ENCODE measurements around the gene TAF4. TPM values are rescaled to one million over a fixed set of nuclear protein-coding genes. Genes with fewer than 3 reads are reported as not detected.
"Not testable (repeated sequence)": the region's sequence is repeated elsewhere in the genome, so short reads cannot be mapped to it uniquely, and the experiment has no call there.

The TAF4 gene
- total RNA-seq, 1 donor from 2014 or later: 9.6 TPM

DNA sequence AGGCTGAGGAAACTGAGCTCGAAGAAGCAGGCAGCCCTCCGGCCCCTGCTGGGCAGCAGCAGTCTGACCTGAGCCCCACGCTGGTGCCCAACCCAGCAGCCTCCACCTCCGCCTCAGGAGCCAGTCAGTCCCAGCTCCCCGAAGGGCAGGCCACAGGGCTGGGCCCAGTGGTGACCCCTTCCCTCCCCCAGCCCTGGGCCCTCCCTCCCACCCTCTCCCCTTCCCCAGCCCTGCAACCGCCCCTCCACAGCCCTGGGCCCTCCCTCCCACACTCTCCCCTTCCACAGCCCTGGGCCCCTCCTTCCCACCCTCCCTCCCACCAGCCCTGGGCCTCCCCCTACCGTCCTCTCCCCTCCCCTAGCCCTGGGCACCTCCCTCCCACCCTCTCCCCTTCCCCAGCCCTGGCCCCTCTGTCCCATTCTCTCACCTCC is 115.0 kb downstream of the TAF4 start:
- no peak overlapping the region for H3K4me3 ChIP-seq
- no peak for DNase-seq (ENCODE audit: extremely low spot score in 2 of 2)
- TF ChIP-seq POLR2A (IDR thresholded peaks at IDR 0.05): no peak
- no peak for TF ChIP-seq POLR2AphosphoS5 (IDR thresholded peaks at IDR 0.05; ENCODE audit: insufficient read depth in 1 of 2, low read depth in 1 of 2)
- TF ChIP-seq, protein P1, sequence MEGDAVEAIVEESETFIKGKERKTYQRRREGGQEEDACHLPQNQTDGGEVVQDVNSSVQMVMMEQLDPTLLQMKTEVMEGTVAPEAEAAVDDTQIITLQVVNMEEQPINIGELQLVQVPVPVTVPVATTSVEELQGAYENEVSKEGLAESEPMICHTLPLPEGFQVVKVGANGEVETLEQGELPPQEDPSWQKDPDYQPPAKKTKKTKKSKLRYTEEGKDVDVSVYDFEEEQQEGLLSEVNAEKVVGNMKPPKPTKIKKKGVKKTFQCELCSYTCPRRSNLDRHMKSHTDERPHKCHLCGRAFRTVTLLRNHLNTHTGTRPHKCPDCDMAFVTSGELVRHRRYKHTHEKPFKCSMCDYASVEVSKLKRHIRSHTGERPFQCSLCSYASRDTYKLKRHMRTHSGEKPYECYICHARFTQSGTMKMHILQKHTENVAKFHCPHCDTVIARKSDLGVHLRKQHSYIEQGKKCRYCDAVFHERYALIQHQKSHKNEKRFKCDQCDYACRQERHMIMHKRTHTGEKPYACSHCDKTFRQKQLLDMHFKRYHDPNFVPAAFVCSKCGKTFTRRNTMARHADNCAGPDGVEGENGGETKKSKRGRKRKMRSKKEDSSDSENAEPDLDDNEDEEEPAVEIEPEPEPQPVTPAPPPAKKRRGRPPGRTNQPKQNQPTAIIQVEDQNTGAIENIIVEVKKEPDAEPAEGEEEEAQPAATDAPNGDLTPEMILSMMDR (IDR thresholded peaks at IDR 0.05): no peak
- H3K27ac ChIP-seq: no peak overlapping the region
- intact Hi-C loops (cut with DNase I): no loop called here
- H3K9me3 ChIP-seq: no peaks in the 10 kb centered on the region
- H3K27me3 ChIP-seq: no peaks in the 10 kb centered on the region
- no peaks in the 10 kb centered on the region for H3K4me1 ChIP-seq
- no peaks in the 10 kb centered on the region for H3K36me3 ChIP-seq

DNA sequence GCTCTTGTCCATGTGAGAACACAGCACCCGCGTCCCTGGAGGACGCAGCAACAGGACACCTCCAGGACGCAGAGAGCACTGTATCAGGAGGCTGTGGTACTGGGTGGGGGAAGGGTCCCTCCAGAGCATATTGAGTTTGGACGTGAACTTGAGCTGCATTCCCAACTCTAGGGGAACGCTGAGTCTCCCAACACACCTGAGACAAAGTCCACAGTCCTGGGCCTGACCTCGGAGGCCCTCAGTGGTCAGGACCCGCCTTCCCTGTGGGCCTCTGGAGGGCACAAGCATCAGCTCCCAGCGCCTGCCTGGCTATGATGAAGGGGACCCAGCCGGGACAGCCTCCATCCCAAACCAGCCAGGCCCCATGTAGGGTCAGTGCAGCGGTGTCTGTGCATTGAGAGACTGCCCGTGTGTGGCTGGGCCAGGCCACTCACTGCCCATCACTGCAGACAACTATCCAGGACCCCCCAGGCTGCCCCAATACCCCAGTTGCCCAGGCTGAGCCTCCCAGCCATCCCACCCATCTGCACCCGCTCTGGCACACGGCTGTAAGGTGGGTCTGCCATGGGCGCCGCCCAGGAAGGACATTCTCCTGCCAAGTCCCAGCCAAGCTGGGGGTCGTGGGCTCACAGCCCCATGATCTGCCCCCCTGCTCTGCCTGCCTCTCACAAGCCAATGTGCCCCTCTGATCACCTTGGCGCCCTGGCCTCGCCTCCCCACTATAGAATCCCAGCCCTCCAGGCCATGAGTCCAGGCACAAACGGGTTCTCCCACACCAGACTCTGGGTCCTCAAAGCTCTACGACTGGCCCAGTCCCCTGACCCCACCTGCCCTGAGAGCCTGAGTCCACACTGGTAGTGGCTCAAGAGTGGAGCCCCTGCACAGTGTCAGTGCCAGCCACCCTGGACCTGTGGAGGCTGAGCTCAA is 115.7 kb downstream of the TAF4 start:
- Histone ChIP-seq H3K36me3 (no peaks in the 10 kb centered on the region), H3K4me3 (no peak overlapping the region), H3K27ac (no peak overlapping the region), H3K9me3 (no peaks in the 10 kb centered on the region), H3K4me1 (no peaks in the 10 kb centered on the region), H3K27me3 (no peaks in the 10 kb centered on the region)
- no peak for TF ChIP-seq POLR2A (IDR thresholded peaks at IDR 0.05)
- TF ChIP-seq, protein P1 (IDR thresholded peaks at IDR 0.05): no peak
- no peak for TF ChIP-seq POLR2AphosphoS5 (IDR thresholded peaks at IDR 0.05; ENCODE audit: insufficient read depth in 1 of 2, low read depth in 1 of 2)
- intact Hi-C loops (cut with DNase I): no loop called here
- DNase-seq (ENCODE audit: extremely low spot score in 2 of 2): no peak

DNA sequence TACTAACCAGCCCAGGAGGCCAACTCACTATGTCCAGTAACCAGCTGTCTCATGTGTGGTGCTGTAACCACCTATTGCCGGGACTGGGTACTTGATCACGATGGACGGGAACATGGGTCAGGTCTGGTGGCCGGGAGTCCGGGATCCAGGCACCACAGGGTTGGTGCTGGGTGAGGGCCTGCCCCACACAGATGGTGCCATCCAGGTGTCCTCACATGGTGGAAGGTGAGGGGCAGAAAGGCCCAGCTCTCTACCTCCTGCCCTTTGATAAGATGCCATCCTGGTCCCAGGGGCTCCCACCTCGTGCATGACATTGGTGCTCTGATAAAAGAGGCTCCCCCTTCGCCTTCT is 116.3 kb downstream of the TAF4 start:
- no peaks in the 10 kb centered on the region for H3K27me3 ChIP-seq
- TF ChIP-seq POLR2AphosphoS5 (IDR thresholded peaks at IDR 0.05; ENCODE audit: insufficient read depth in 1 of 2, low read depth in 1 of 2) (no peak), POLR2A (IDR thresholded peaks at IDR 0.05) (no peak)
- TF ChIP-seq, protein P1 (IDR thresholded peaks at IDR 0.05): no peak
- intact Hi-C loops (cut with DNase I): no loop called here
- H3K4me1 ChIP-seq: no peaks in the 10 kb centered on the region
- no peak overlapping the region for H3K4me3 ChIP-seq
- no peak for DNase-seq (ENCODE audit: extremely low spot score in 2 of 2)
- no peaks in the 10 kb centered on the region for H3K36me3 ChIP-seq
- H3K27ac ChIP-seq: no peak overlapping the region
- no peaks in the 10 kb centered on the region for H3K9me3 ChIP-seq

DNA sequence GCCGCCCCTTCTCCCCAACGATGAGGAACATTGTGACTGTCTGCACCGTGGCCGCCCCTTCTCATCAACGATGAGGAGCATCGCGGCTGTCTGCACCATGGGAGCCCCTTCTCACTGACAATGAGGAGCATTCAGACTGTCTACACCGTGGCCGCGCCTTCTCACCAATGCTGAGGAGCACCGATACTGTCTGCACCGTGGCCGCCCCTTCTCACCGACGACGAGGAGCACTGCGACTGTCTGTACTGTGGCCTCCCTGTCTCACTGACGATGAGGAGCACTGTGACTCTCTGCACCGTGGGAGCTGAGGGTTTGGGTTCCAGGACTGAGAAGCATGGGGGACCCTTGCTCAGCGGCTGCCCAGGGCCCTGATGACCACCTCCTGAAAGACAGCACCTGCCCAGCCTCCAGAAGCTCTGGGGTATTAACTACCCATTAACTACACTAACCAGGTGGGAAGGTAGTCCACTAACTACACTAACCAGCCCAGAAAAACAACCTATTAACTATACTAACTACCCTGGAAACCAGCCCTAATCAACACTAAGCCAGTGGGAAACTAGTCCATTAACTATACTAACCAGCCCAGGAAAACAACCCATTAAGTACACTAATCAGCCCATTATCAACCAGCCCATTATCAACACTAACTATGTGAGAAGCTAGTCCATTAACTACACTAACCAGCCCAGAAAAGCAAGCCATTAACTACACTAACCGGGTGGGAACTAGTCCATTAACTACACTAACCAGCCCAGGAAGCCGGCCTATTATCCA is 116.9 kb downstream of the TAF4 start:
- Histone ChIP-seq H3K36me3 (no peaks in the 10 kb centered on the region), H3K4me1 (no peaks in the 10 kb centered on the region), H3K27me3 (no peaks in the 10 kb centered on the region), H3K9me3 (no peaks in the 10 kb centered on the region), H3K27ac (no peak overlapping the region), H3K4me3 (no peak overlapping the region)
- no peak for DNase-seq (ENCODE audit: extremely low spot score in 2 of 2)
- no peak for TF ChIP-seq POLR2A (IDR thresholded peaks at IDR 0.05)
- TF ChIP-seq, protein P1 (IDR thresholded peaks at IDR 0.05): no peak
- TF ChIP-seq POLR2AphosphoS5 (IDR thresholded peaks at IDR 0.05; ENCODE audit: insufficient read depth in 1 of 2, low read depth in 1 of 2): no peak
- intact Hi-C loops (cut with DNase I): no loop called here

DNA sequence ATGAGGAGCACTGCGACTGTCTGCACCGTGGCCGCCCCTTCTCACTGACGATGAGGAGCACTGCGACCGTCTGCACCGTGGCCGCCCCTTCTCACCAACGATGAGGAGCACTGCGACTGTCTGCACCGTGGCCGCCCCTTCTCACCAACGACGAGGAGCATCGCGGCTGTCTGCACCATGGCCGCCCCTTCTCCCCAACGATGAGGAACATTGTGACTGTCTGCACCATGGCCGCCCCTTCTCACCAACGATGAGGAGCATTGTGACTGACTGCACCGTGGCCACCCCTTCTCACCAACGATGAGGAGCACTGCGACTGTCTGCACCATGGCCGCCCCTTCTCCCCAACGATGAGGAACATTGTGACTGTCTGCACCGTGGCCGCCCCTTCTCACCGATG is 117.6 kb downstream of the TAF4 start:
- H3K4me3 ChIP-seq; intact Hi-C loops (cut with DNase I); DNase-seq (ENCODE audit: extremely low spot score in 2 of 2): not testable (repeated sequence)

DNA sequence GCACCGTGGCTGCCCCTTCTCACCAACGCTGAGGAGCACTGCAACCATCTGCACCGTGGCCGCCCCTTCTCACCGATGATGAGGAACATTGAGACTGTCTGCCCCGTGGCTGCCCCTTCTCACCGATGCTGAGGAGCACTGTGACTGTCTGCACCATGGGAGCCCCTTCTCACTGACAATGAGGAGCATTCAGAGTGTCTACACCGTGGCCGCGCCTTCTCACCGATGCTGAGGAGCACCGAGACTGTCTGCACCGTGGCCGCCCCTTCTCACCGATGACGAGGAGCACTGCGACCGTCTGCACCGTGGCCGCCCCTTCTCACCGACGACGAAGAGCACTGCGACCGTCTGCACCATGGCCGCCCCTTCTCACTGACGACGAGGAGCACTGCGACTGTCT is 120.2 kb downstream of the TAF4 start:
- intact Hi-C loops (cut with DNase I); H3K27ac ChIP-seq; DNase-seq (ENCODE audit: extremely low spot score in 2 of 2); H3K27me3 ChIP-seq; H3K4me1 ChIP-seq; H3K4me3 ChIP-seq; H3K36me3 ChIP-seq; H3K9me3 ChIP-seq: not testable (repeated sequence)

More for the DNA sequence above, 117.6 kb downstream of the TAF4 start:
- not testable (repeated sequence) for H3K9me3 ChIP-seq, H3K27me3 ChIP-seq, H3K4me1 ChIP-seq, H3K27ac ChIP-seq, H3K36me3 ChIP-seq

DNA sequence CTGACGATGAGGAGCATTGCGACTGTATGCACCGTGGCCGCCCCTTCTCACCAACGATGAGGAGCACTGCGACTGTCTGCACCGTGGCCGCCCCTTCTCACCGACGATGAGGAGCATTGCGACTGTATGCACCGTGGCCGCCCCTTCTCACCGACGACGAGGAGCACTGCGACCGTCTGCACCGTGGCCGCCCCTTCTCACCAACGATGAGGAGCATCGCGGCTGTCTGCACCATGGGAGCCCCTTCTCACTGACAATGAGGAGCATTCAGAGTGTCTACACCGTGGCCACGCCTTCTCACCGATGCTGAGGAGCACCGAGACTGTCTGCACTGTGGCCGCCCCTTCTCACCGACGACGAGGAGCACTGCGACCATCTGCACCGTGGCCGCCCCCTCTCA is 120.7 kb downstream of the TAF4 start:
- H3K9me3 ChIP-seq; H3K4me1 ChIP-seq; intact Hi-C loops (cut with DNase I); H3K27ac ChIP-seq; DNase-seq (ENCODE audit: extremely low spot score in 2 of 2); H3K4me3 ChIP-seq; H3K27me3 ChIP-seq; H3K36me3 ChIP-seq: not testable (repeated sequence)

Measured in vagina (tissue), 2 donors.